ENCODE results near the gene EP300. TPM values are rescaled to one million over a fixed set of nuclear protein-coding genes. Genes with fewer than 3 reads are reported as not detected.

Gene EP300
- total and polyA plus RNA-seq, 2 of the 8 experiments (the other 6 are each of a cell fraction or from before 2014, with no cell fraction given), result 39.5 to 109 TPM

DNA sequence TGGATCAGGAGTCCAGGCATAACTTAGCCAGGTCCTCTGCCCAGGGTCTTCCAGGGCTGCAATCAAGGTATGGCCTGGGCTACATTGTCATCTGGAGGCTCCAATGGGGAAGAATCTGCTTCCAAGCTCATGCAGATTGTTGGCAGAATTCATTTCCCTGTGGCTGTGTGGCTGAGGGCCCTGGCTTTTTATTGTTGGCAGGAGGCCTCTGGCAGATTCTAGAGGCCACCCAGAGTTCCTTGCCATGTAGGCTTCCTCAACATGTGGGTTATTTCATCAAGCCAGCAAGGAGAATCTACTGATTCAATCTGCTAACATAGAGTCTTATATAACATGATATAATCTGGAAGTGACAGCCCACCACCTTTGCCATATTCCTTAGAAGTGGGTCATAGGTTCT, 16.4 kb upstream of the EP300 start:
- no peak overlapping the region for H2AK5ac ChIP-seq (ENCODE audit: low read depth, low read length)
- no peaks in the 10 kb centered on the region for H3K27me3 ChIP-seq (replicated peaks in 1 of 4; ENCODE audit: control insufficient read depth in 3 of 4, extremely low read depth in 1 of 4, insufficient read depth in 3 of 4, low read length in 3 of 4)
- no peak overlapping the region for H2BK12ac ChIP-seq (ENCODE audit: low read depth, low read length)
- no peak overlapping the region for H4K5ac ChIP-seq (ENCODE audit: insufficient read length, low read depth, low read length)
- H3K23me2 ChIP-seq (ENCODE audit: low read depth, low read length), result no peaks in the 10 kb centered on the region
- no peaks in the 10 kb centered on the region for H3K4me1 ChIP-seq (replicated peaks in 1 of 4; ENCODE audit: control insufficient read depth in 3 of 4, insufficient read depth in 4 of 4, low read length in 3 of 4)
- DNase-seq (ENCODE audit: low read depth in 1 of 2, low spot score in 2 of 2) (no peak), FAIRE-seq (no peak)
- no peak overlapping the region for H2AFZ ChIP-seq (ENCODE audit: low read length)
- H3K18ac ChIP-seq (ENCODE audit: extremely low read depth, low read length), result no peak overlapping the region
- no peak overlapping the region for H2BK120ac ChIP-seq (replicated peaks; ENCODE audit: low read depth, low read length)
- H3K9ac ChIP-seq (replicated peaks in 1 of 4; ENCODE audit: extremely low read depth in 1 of 4, low read depth in 3 of 4, low read length in 3 of 4), result no peak overlapping the region
- H3K4me3 ChIP-seq (ENCODE audit: extremely low read depth in 1 of 4, insufficient read depth in 2 of 4, low read depth in 3 of 4, low read length in 4 of 4), result no peak overlapping the region
- no peak overlapping the region for H3K56ac ChIP-seq (replicated peaks; ENCODE audit: insufficient read length, low read depth, low read length)
- H3K14ac ChIP-seq (ENCODE audit: insufficient read length), result no peak overlapping the region
- no peak overlapping the region for H4K91ac ChIP-seq (replicated peaks; ENCODE audit: insufficient read length, low read length)
- no peak overlapping the region for H2BK5ac ChIP-seq (ENCODE audit: low read depth, low read length)
- no peak overlapping the region for H3K23ac ChIP-seq (ENCODE audit: insufficient read length)
- H3K79me2 ChIP-seq (ENCODE audit: control insufficient read depth in 1 of 2, insufficient read depth in 2 of 2, low read length in 2 of 2), result no peaks in the 10 kb centered on the region
- no peak overlapping the region for H3K27ac ChIP-seq (ENCODE audit: low read depth, low read length)
- H2BK15ac ChIP-seq (ENCODE audit: low read length), result no peak overlapping the region
- H3K9me3 ChIP-seq (ENCODE audit: insufficient read depth in 2 of 2, low read depth in 1 of 2, low read length in 1 of 2), result no peaks in the 10 kb centered on the region
- H3K36me3 ChIP-seq (ENCODE audit: control insufficient read depth in 2 of 4, insufficient read depth in 4 of 4, low read length in 3 of 4), result no peaks in the 10 kb centered on the region
- H3K4ac ChIP-seq (replicated peaks; ENCODE audit: insufficient read length, low read depth, low read length), result no peak overlapping the region
- TF ChIP-seq BCL11A (IDR thresholded peaks at IDR 0.05; ENCODE audit: low read depth in 2 of 2, low read length in 2 of 2), result no peak
- TF ChIP-seq MAFK (IDR thresholded peaks at IDR 0.05; ENCODE audit: low read depth, low read length), result no peak
- no peaks in the 10 kb centered on the region for H3K79me1 ChIP-seq (ENCODE audit: low read depth, low read length)
- H4K20me1 ChIP-seq (replicated peaks in 1 of 2; ENCODE audit: control insufficient read depth in 1 of 2, insufficient read depth in 2 of 2, low read length in 2 of 2), result no peaks in the 10 kb centered on the region
- no peak overlapping the region; the same call in 1 of the 2 replicates for H4K8ac ChIP-seq (ENCODE audit: extremely low read depth, insufficient read depth, low read length)
- CTCF ChIA-PET (ENCODE audit: partially characterized antibody), result interaction anchor here (1.0 to 1.3 kb wide), 2 partner anchors 9 to 153 kb away, joined by 3 read pairs; no protein-coding TSS in a partner anchor
- POLR2A ChIA-PET (ENCODE audit: partially characterized antibody), result interaction anchor here (0.6 to 1.7 kb wide), 3 partner anchors 19 to 214 kb away, joined by 3 to 4 read pairs (median 4); partner anchors contain the start of gene DNAJB7
- no peak overlapping the region for H2BK20ac ChIP-seq (ENCODE audit: low read length)
- no peak overlapping the region for H3K4me2 ChIP-seq (ENCODE audit: insufficient read depth in 1 of 2, low read depth in 2 of 2, low read length in 2 of 2)
